IMR-90 (cell line): Measurements from ENCODE around the gene C11orf54. TPM values are rescaled to one million over a fixed set of nuclear protein-coding genes. Genes with fewer than 3 reads are reported as not detected.

Source experiments
- ATAC-seq: fragments of 200-7000 bp; cut with Tn5 transposase; 2 replicates; pipeline ENCODE4 v1.9.1; 2020; ENCODE audit warnings: low read depth, mild to moderate bottlenecking, moderate library complexity
- BruUV-seq: library from RNA; stranded (reverse); fragments of 400-500 nt; replicated peaks from 2 replicates; lab custom pipeline; 2021; lab: Mats Ljungman, UMichigan
- CTCF ChIA-PET: fragments of 300-600 bp; formaldehyde crosslinking; extraction: SDS; loops from one replicate; lab custom pipeline; 2021; ENCODE audit warnings: antibody characterized with exemption; lab: Yijun Ruan, JAX
- POLR2A ChIA-PET: fragments of 300-600 bp; sonication (Branson Sonifier 250); formaldehyde crosslinking; loops from one replicate; lab custom pipeline; 2022; ENCODE audit warnings: antibody characterized with exemption; ENCODE audit not compliant: unreplicated experiment; lab: Charles Lee
- DNase-seq: peaks from one replicate; pipeline ENCODE4 v3.0.0; 2013
- H2AFZ ChIP-seq: replicated peaks from 2 replicates; pipeline ENCODE3; 2013; ENCODE audit warnings: low read length, mild to moderate bottlenecking; ENCODE audit not compliant: poor library complexity
- H2AK5ac ChIP-seq: 2 replicates; pipeline ENCODE4 v1.6.1; 2013; ENCODE audit warnings: low read depth, low read length, inconsistent platforms
- H2AK9ac ChIP-seq: replicated peaks from 2 replicates; pipeline ENCODE3; 2013; ENCODE audit warnings: mild to moderate bottlenecking, low read depth, low read length, moderate library complexity; ENCODE audit not compliant: poor library complexity
- H2BK120ac ChIP-seq: 2 replicates; pipeline ENCODE4 v1.6.1; 2013; ENCODE audit warnings: low read depth, low read length, inconsistent platforms
- H2BK15ac ChIP-seq: 3 replicates; pipeline ENCODE4 v1.6.1; 2013; ENCODE audit warnings: low read depth, low read length, inconsistent platforms
- H2BK20ac ChIP-seq: 2 replicates; pipeline ENCODE4 v1.6.1; 2013; ENCODE audit warnings: low read depth, mild to moderate bottlenecking, inconsistent platforms, low read length, moderate library complexity
- H2BK5ac ChIP-seq: 2 replicates; pipeline ENCODE4 v1.6.1; 2013; ENCODE audit warnings: mild to moderate bottlenecking, low read depth, low read length, inconsistent platforms; ENCODE audit not compliant: poor library complexity, severe bottlenecking
- H3K14ac ChIP-seq: replicated peaks from 2 replicates; pipeline ENCODE4 v1.6.1; 2013; ENCODE audit warnings: low read depth, low read length, inconsistent platforms
- H3K18ac ChIP-seq: 2 replicates; pipeline ENCODE4 v1.6.1; 2013; ENCODE audit warnings: low read depth, low read length, control low read depth
- H3K23ac ChIP-seq: 2 replicates; pipeline ENCODE4 v1.6.1; 2013; ENCODE audit warnings: low read depth, low read length, inconsistent platforms
- H3K27ac ChIP-seq: 2 replicates; pipeline ENCODE4 v1.5.1; 2013; ENCODE audit warnings: mild to moderate bottlenecking, control low read depth, low read length; ENCODE audit not compliant: insufficient read depth
- H3K27me3 ChIP-seq: 2 replicates; pipeline ENCODE4 v1.6.1; 2013; ENCODE audit warnings: low read length; ENCODE audit not compliant: control insufficient read depth, insufficient read depth
- H3K36me3 ChIP-seq: 2 replicates; pipeline ENCODE4 v1.6.1; 2013; ENCODE audit warnings: low read length, mixed read lengths; ENCODE audit not compliant: control insufficient read depth, insufficient read depth
- H3K4ac ChIP-seq: 2 replicates; pipeline ENCODE4 v1.6.1; 2013; ENCODE audit warnings: low read depth, low read length, inconsistent platforms
- H3K4me1 ChIP-seq: 2 replicates; pipeline ENCODE4 v1.6.1; 2013; ENCODE audit warnings: low read length, mixed read lengths; ENCODE audit not compliant: control insufficient read depth, insufficient read depth
- H3K4me2 ChIP-seq: 2 replicates; pipeline ENCODE4 v1.6.1; 2013; ENCODE audit warnings: low read depth, mild to moderate bottlenecking, control low read depth, low read length, moderate library complexity
- H3K4me3 ChIP-seq: 2 replicates; pipeline ENCODE4 v1.5.1; 2013; ENCODE audit warnings: low read depth, mild to moderate bottlenecking, control low read depth, low read length, moderate library complexity; ENCODE audit not compliant: insufficient read depth
- H3K56ac ChIP-seq: 2 replicates; pipeline ENCODE4 v1.6.1; 2013; ENCODE audit warnings: low read length, inconsistent platforms; ENCODE audit not compliant: insufficient read depth; ENCODE audit errors: extremely low read depth
- H3K79me1 ChIP-seq, 2 experiments: 2 replicates each; pipeline ENCODE4 v1.6.1; 2013; ENCODE audit warnings: low read length in 2 of 2, inconsistent platforms in 1 of 2, low read depth in 1 of 2
- H3K9ac ChIP-seq: 2 replicates; pipeline ENCODE4 v1.6.1; 2013; ENCODE audit warnings: low read depth, low read length, control low read depth
- H3K9me1 ChIP-seq: 2 replicates; pipeline ENCODE4 v1.6.1; 2013; ENCODE audit warnings: low read length, inconsistent platforms; ENCODE audit not compliant: insufficient read depth
- H3K9me3 ChIP-seq: 2 replicates; pipeline ENCODE4 v1.6.1; 2013; ENCODE audit warnings: low read length; ENCODE audit not compliant: control insufficient read depth, insufficient read depth
- H4K20me1 ChIP-seq: 2 replicates; pipeline ENCODE4 v1.6.1; 2013; ENCODE audit warnings: low read length, inconsistent platforms; ENCODE audit not compliant: insufficient read depth
- H4K5ac ChIP-seq: 2 replicates; pipeline ENCODE4 v1.6.1; 2013; ENCODE audit warnings: mild to moderate bottlenecking, low read depth, low read length, control low read depth
- H4K8ac ChIP-seq, 2 experiments: 2 replicates each; pipeline ENCODE4 v1.6.1; 2013; ENCODE audit warnings: low read depth in 2 of 2, low read length in 2 of 2, control low read depth in 1 of 2, inconsistent platforms in 1 of 2
- H4K91ac ChIP-seq: 2 replicates; pipeline ENCODE4 v1.6.1; 2013; ENCODE audit warnings: low read depth, low read length, inconsistent platforms; ENCODE audit not compliant: insufficient read depth
- BHLHE40 ChIP-seq: fragments of 150-350 bp; IDR thresholded peaks from 2 replicates; pipeline ENCODE4 v1.6.1; 2016; ENCODE audit warnings: mild to moderate bottlenecking, low read depth, low read length
- CEBPB ChIP-seq: IDR thresholded peaks from 2 replicates; pipeline ENCODE4 v1.6.1; 2012; ENCODE audit warnings: low read depth, low read length, improper control_type of control experiment
- ELK1 ChIP-seq: fragments of 150-350 bp; IDR thresholded peaks from 2 replicates; pipeline ENCODE4 v1.6.1; 2016; ENCODE audit warnings: low read depth, mild to moderate bottlenecking, low read length, moderate library complexity, borderline replicate concordance
- FOS ChIP-seq: fragments of 150-350 bp; IDR thresholded peaks from 2 replicates; pipeline ENCODE4 v1.6.1; 2016; ENCODE audit warnings: low read depth, low read length
- MAFK ChIP-seq: IDR thresholded peaks from 2 replicates; pipeline ENCODE4 v1.6.1; 2012; ENCODE audit warnings: low read depth, low read length, improper control_type of control experiment
- MAZ ChIP-seq: IDR thresholded peaks from 2 replicates; pipeline ENCODE4 v1.6.1; 2012; ENCODE audit warnings: low read depth, mild to moderate bottlenecking, low read length, improper control_type of control experiment, moderate library complexity, borderline replicate concordance
- MXI1 ChIP-seq: IDR thresholded peaks from 2 replicates; pipeline ENCODE4 v1.6.1; 2012; ENCODE audit warnings: low read depth, mild to moderate bottlenecking, low read length, moderate library complexity, borderline replicate concordance
- NFE2L2 ChIP-seq: fragments of 150-350 bp; IDR thresholded peaks from 2 replicates; pipeline ENCODE4 v1.6.1; 2016; ENCODE audit warnings: low read depth, mild to moderate bottlenecking, low read length
- POLR2A ChIP-seq: IDR thresholded peaks from 2 replicates; pipeline ENCODE4 v1.6.1; 2012; ENCODE audit warnings: mild to moderate bottlenecking, low read depth, low read length
- RAD21 ChIP-seq: IDR thresholded peaks from 2 replicates; pipeline ENCODE4 v1.6.1; 2012; ENCODE audit warnings: low read length, improper control_type of control experiment
- RFX5 ChIP-seq: IDR thresholded peaks from 2 replicates; pipeline ENCODE4 v1.8.0; 2012; ENCODE audit warnings: low read depth, mild to moderate bottlenecking, low read length, moderate library complexity
- SMC3 ChIP-seq: fragments of 150-350 bp; IDR thresholded peaks from 2 replicates; pipeline ENCODE4 v1.6.1; 2016; ENCODE audit warnings: low read depth, mild to moderate bottlenecking, antibody characterized with exemption, low read length, moderate library complexity
- WGBS, 2 experiments: methylation state at CpG; one replicate each; pipeline versions ENCODE4 v1.1.5 to v1.1.7; 2013; ENCODE audit warnings: missing lambda C conversion rate in 2 of 2; ENCODE audit not compliant: insufficient read length in 1 of 2; ENCODE audit errors: extremely low coverage in 2 of 2; 5-methylcytosine and 5-hydroxymethylcytosine counted together
- dilution Hi-C: fragments of 300-500 bp; cut with HindIII; formaldehyde crosslinking; loops from one replicate; pipeline ENCODE4 v1.14.3; 2018; ENCODE audit warnings: low sequenced_read_pairs; ENCODE audit not compliant: unreplicated experiment
- in situ Hi-C: fragments of 300-500 bp; cut with MboI; formaldehyde crosslinking; loops from 3 replicates; pipeline ENCODE4 v1.14.3; 2019; ENCODE audit warnings: low sequenced_read_pairs, inconsistent platforms, mixed read lengths
- intact Hi-C: fragments of 100-400 bp; cut with micrococcal nuclease; formaldehyde crosslinking; loops from 2 replicates; pipeline ENCODE4 v1.10.0; 2022
- polyA plus RNA-seq, 3 experiments: library from polyadenylated mRNA; depleted of rRNA; stranded (reverse); fragments of >200 nt; gene quantifications; 2 replicates each; pipeline ENCODE4 v1.2.3, GENCODE V29; 2012; ENCODE audit warnings: low replicate concordance in 1 of 3
- total RNA-seq: library from RNA; depleted of rRNA; stranded (reverse); fragments of >200 nt; gene quantifications from 2 replicates; pipeline ENCODE4 v1.2.3, GENCODE V29; 2012
- TF ChIP-seq, protein P1 (sequence below): conservative IDR thresholded peaks from 2 replicates; pipeline ENCODE4 v1.5.1; 2012; ENCODE audit warnings: mild to moderate bottlenecking, low read depth, low read length, improper control_type of control experiment
- TF ChIP-seq, protein P2 (sequence below): fragments of 150-350 bp; IDR thresholded peaks from 2 replicates; pipeline ENCODE4 v1.6.1; 2017; ENCODE audit warnings: mild to moderate bottlenecking, antibody characterized with exemption, low read length, low read depth

Gene C11orf54
- total and polyA plus RNA-seq, 2 of the 4 experiments (the other 2 are of a cell fraction), result 13.7 to 16.0 TPM

DNA sequence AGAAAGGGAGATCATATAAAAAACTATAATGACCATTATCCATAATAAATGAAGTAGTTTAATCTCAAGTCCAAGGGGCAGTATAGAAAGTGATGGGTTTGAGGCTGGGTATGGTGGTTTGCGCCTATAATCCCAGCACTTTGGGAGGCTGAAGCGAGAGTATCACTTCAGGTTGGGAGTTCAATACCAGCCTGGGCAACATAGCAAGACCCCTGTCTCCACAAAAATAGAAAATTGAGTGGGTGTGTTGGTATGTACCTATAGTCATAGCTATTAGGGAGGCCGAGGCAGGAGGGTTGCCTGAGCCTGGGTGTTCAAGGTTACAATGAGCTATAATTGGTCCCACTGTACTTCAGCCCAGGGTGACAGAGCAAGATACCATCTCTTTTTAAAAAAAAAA is 66.5 kb downstream of the C11orf54 start:
- Histone ChIP-seq H3K9ac (no peak overlapping the region), H3K23ac (no peak overlapping the region), H3K4me2 (no peak overlapping the region), H2BK15ac (no peak overlapping the region), H2BK120ac (no peak overlapping the region), H3K27me3 (no peaks in the 10 kb centered on the region), H3K27ac (no peak overlapping the region), H4K20me1 (no peaks in the 10 kb centered on the region), H2AFZ (no peak overlapping the region), H4K5ac (no peak overlapping the region), H4K91ac (no peak overlapping the region), H3K79me1 (peaks cover 24 to 29% of the 10 kb centered on the region in 2 experiments; a peak in 3 of 4 replicates), H2BK20ac (no peak overlapping the region), H3K9me3 (no peaks in the 10 kb centered on the region), H2AK9ac (no peak overlapping the region), H4K8ac (no peak overlapping the region), H2AK5ac (no peak overlapping the region), H3K4me3 (no peak overlapping the region), H2BK5ac (no peak overlapping the region), H3K14ac (no peak overlapping the region), H3K36me3 (peaks cover 58% of the 10 kb centered on the region), H3K9me1 (no peaks in the 10 kb centered on the region), H3K4me1 (no peaks in the 10 kb centered on the region), H3K4ac (no peak overlapping the region), H3K56ac (no peak overlapping the region), H3K18ac (no peak overlapping the region)
- CTCF ChIA-PET, result interaction anchor here (0.6 kb wide), 1 partner anchor 684 kb away, joined by 3 read pairs; no protein-coding TSS in a partner anchor
- intact Hi-C loops (no loop called here), dilution Hi-C loops (no loop called here), in situ Hi-C loops (no loop called here)
- BruUV-seq, result no TSS peak
- ATAC-seq (no peak), DNase-seq (no peak)
- TF ChIP-seq MAZ (no peak), MAFK (no peak), CEBPB (no peak), ELK1 (no peak), NFE2L2 (no peak), FOS (no peak), MXI1 (no peak), RAD21 (no peak), RFX5 (no peak), SMC3 (no peak), POLR2A (no peak), BHLHE40 (no peak)
- TF ChIP-seq, protein P1, sequence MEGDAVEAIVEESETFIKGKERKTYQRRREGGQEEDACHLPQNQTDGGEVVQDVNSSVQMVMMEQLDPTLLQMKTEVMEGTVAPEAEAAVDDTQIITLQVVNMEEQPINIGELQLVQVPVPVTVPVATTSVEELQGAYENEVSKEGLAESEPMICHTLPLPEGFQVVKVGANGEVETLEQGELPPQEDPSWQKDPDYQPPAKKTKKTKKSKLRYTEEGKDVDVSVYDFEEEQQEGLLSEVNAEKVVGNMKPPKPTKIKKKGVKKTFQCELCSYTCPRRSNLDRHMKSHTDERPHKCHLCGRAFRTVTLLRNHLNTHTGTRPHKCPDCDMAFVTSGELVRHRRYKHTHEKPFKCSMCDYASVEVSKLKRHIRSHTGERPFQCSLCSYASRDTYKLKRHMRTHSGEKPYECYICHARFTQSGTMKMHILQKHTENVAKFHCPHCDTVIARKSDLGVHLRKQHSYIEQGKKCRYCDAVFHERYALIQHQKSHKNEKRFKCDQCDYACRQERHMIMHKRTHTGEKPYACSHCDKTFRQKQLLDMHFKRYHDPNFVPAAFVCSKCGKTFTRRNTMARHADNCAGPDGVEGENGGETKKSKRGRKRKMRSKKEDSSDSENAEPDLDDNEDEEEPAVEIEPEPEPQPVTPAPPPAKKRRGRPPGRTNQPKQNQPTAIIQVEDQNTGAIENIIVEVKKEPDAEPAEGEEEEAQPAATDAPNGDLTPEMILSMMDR, result no peak
- TF ChIP-seq, protein P2, sequence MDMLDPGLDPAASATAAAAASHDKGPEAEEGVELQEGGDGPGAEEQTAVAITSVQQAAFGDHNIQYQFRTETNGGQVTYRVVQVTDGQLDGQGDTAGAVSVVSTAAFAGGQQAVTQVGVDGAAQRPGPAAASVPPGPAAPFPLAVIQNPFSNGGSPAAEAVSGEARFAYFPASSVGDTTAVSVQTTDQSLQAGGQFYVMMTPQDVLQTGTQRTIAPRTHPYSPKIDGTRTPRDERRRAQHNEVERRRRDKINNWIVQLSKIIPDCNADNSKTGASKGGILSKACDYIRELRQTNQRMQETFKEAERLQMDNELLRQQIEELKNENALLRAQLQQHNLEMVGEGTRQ, result no peak
- WGBS, 2 experiments, result no CpG with 5 or more reads among the region's 3 CpGs
- POLR2A ChIA-PET, result no interaction called here
